Measurements from ENCODE around the gene RASAL2. TPM values are rescaled to one million over a fixed set of nuclear protein-coding genes. Genes with fewer than 3 reads are reported as not detected.

RASAL2 gene
- total RNA-seq, 1 experiment from 2014 or later: 22.2 TPM

GRCh38 chr1:178143730-178144690 lies 50.1 kb downstream of the RASAL2 start:
- Histone ChIP-seq H3K4ac (ENCODE audit: low read depth, low read length) (no peak overlapping the region), H4K20me1 (ENCODE audit: control insufficient read depth, insufficient read depth, insufficient read length) (no peaks in the 10 kb centered on the region), H2BK20ac (ENCODE audit: low read depth, low read length, poor library complexity, severe bottlenecking) (no peak overlapping the region), H3K18ac (ENCODE audit: insufficient read length, low read depth, low read length) (no peak overlapping the region), H3K79me1 (ENCODE audit: insufficient read depth, low read depth, low read length, poor library complexity, severe bottlenecking) (no peaks in the 10 kb centered on the region), H2BK5ac (ENCODE audit: insufficient read length, low read length) (no peak overlapping the region), H3K4me1 (ENCODE audit: insufficient read depth, low read length) (no peaks in the 10 kb centered on the region; the same call in 1 of the 2 replicates), H2BK12ac (ENCODE audit: insufficient read length, low read depth, low read length) (no peak overlapping the region), H3T11ph (ENCODE audit: low read length) (no peak overlapping the region), H3K23ac (ENCODE audit: insufficient read length, low read depth, low read length) (no peak overlapping the region), H3K9me3 (ENCODE audit: control insufficient read depth, low read depth, low read length) (no peaks in the 10 kb centered on the region), H3K79me2 (ENCODE audit: insufficient read depth, low read length) (peaks cover 2% of the 10 kb centered on the region; the same call in 1 of the 2 replicates), H4K5ac (ENCODE audit: insufficient read length, low read depth, low read length) (no peak overlapping the region), H3K27me3 (ENCODE audit: insufficient read depth, low read length) (no peaks in the 10 kb centered on the region), H4K91ac (ENCODE audit: insufficient read length, low read depth, low read length) (no peak overlapping the region), H4K8ac (replicated peaks; ENCODE audit: insufficient read length, low read depth, low read length) (no peak overlapping the region), H3K56ac (ENCODE audit: insufficient read length, low read depth, low read length) (no peak overlapping the region), H2BK120ac (ENCODE audit: low read depth, low read length, poor library complexity, severe bottlenecking) (no peak overlapping the region), H3K27ac (ENCODE audit: insufficient read length, low read depth, low read length) (no peak overlapping the region), H3K4me2 (ENCODE audit: insufficient read depth, insufficient read length, low read length) (no peak overlapping the region), H2BK15ac (ENCODE audit: low read depth, low read length) (no peak overlapping the region), H2AK5ac (ENCODE audit: insufficient read length, low read length) (no peak overlapping the region), H3K23me2 (ENCODE audit: insufficient read length, low read depth, low read length, poor library complexity, severe bottlenecking) (no peaks in the 10 kb centered on the region), H2AFZ (ENCODE audit: low read length) (no peak overlapping the region), H3K9ac (ENCODE audit: extremely low read depth, insufficient read length, low read length) (no peak overlapping the region), H3K14ac (ENCODE audit: insufficient read depth, low read length) (no peak overlapping the region)
- DNase-seq: no peak
- H3K4me1 Mint-ChIP-seq: peaks cover 14 to 25% of the 10 kb centered on the region in 2 experiments
- H3K27me3 Mint-ChIP-seq (ENCODE audit: low read depth): no peaks in the 10 kb centered on the region
- peaks cover 0 to 2% of the 10 kb centered on the region in 2 experiments; a peak in 1 of 5 replicates for H3K9me3 Mint-ChIP-seq
- WGBS (ENCODE audit: extremely low coverage, insufficient read length, low lambda C conversion rate): no CpG with 5 or more reads among the region's 2 CpGs
- TF ChIP-seq CTCF (conservative IDR thresholded peaks at IDR 0.05): no peak
- peaks cover 0 to 2% (median 0%) of the 10 kb centered on the region in 3 experiments; a peak in 1 of 7 replicates for H3K36me3 Mint-ChIP-seq (ENCODE audit: insufficient read depth in 1 of 3, low read depth in 3 of 3)
- no peak overlapping the region for H3K4me3 Mint-ChIP-seq
- no peak overlapping the region for H3K27ac Mint-ChIP-seq
